Peyer's patch (tissue), 4 donors: ENCODE measurements around the gene CAST.

Source experiments
- CTCF ChIP-seq, 6 experiments: fragments of 450-650 bp in 4 of 6; fragments of 200-600 bp in 2 of 6; sonication (generic) in 1 of 6; IDR thresholded peaks; one replicate each; pipeline ENCODE4 v1.5.1; 2017 to 2019; ENCODE audit warnings: antibody characterized with exemption in 6 of 6, mild to moderate bottlenecking in 3 of 6, moderate library complexity in 1 of 6
- POLR2A ChIP-seq, 2 donors: fragments of 450-650 bp; IDR thresholded peaks; one replicate each; pipeline ENCODE4 v1.5.1; 2017; ENCODE audit warnings: antibody characterized with exemption in 2 of 2, mild to moderate bottlenecking in 2 of 2, moderate library complexity in 2 of 2

GRCh38 chr5:96645091-96645490, 17.1 kb upstream of the CAST start:
- TF ChIP-seq CTCF (IDR thresholded peaks at IDR 0.05) (no peak), POLR2A (IDR thresholded peaks at IDR 0.05) (no peak)
